ENCODE results near the gene C10orf67.
A peak's percentile ranks its signal among the peaks of the same experiment; 100 is the strongest.

C10orf67 gene

DNA sequence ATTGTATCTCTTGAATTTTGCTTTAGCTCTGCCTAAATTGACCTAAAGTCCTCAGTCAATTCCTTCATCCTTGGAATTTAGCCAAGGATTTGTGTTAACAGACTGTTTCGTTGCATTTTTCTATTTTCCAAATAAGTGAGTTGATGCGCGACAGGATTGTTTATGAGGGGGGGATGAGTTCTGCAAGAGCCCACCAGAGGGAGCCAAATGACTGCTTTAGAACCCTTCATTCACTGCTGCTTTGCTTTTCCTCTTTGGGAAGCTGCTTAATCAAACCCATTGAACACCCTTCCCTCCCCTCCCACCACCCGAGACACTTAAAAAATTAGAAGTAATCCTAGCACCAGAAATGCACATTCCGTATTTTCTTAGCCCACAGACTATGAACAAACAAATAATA lies 186.2 kb downstream of the C10orf67 start:
- peak; percentile 81 for DNase-seq (ENCODE audit: low spot score)

- no peak for DNase-seq (ENCODE audit: low spot score)
Measured at GRCh38 chr10:23157691-23158369, 186.8 kb downstream of the C10orf67 start.

DNA sequence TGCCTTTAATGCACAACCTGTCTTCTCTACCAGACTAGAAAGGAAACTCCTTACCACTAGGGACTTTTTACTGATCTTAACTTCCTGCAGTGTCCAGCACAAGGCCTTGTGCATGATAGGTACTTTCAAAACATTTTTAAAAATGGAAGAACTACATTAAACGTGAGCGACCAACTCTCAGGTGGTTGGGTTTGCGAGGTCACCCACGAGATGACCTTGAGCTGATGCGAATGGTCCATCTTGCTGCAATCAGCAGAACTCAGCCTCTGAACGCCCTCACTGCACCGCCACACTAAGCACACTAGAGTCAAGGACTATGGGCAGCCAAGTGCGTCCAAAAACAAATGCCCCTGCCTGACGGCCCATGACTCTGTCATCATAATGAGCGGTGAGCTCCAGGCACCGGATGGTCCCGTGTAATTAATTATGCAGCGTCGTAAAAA lies 187.3 kb downstream of the C10orf67 start:
- DNase-seq (ENCODE audit: low spot score), result no peak

DNA sequence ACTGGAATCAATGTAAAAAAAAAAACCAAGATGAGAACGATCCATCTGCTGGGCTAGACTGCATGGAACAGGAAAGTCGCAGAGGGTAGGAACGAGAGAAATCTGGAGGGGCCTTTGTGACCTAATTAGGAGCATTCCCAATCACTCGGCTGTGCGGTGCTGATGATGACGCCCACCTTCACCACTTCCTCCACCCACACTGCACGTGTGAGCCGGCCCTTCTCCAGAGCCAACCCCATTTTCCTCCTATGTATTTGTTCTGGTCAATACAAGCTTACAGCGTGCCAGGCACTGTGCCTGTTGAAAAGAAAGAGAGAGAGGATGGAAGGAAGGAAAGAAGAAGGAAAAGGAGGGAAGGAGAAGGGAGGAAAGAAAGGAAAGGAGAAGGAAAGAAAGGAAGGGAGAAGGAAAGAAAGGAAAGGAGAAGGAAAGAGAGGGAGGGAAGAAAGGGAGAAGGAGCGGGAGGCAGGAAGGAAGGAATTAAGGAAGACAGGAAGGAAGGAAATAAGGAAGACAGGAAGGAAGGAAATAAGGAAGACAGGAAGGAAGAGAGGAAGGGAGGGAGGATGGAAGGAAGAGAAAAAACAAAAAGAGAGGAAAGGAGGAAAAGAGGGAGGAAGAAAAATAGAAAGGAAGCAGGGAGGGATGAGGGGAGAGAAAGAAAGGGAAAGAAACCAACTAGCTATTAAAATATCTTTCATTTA lies 188.0 kb downstream of the C10orf67 start:
- no peak for DNase-seq (ENCODE audit: low spot score)

- DNase-seq (ENCODE audit: low spot score), result no peak
Measured at GRCh38 chr10:23155169-23155568, 189.4 kb downstream of the C10orf67 start.

Data from AG08396 (cell line).